Measurements from ENCODE around the gene PIK3R6.

GRCh38 chr17:8755590-8756255 is 111.8 kb downstream of the PIK3R6 start:
- no peak for TF ChIP-seq CTCF (IDR thresholded peaks at IDR 0.05)
- TF ChIP-seq POLR2A (IDR thresholded peaks at IDR 0.05) = no peak
